ENCODE results near the gene FRRS1.
A peak's percentile ranks its signal among the peaks of the same experiment; 100 is the strongest.

GRCh38 chr1:99751877-99752504 is 14.4 kb downstream of the FRRS1 start:
- TF ChIP-seq NKRF (conservative IDR thresholded peaks at IDR 0.05) = no peak
- peak; percentile 46 for TF ChIP-seq IKZF1 (conservative IDR thresholded peaks at IDR 0.05)
- TF ChIP-seq, protein P1, sequence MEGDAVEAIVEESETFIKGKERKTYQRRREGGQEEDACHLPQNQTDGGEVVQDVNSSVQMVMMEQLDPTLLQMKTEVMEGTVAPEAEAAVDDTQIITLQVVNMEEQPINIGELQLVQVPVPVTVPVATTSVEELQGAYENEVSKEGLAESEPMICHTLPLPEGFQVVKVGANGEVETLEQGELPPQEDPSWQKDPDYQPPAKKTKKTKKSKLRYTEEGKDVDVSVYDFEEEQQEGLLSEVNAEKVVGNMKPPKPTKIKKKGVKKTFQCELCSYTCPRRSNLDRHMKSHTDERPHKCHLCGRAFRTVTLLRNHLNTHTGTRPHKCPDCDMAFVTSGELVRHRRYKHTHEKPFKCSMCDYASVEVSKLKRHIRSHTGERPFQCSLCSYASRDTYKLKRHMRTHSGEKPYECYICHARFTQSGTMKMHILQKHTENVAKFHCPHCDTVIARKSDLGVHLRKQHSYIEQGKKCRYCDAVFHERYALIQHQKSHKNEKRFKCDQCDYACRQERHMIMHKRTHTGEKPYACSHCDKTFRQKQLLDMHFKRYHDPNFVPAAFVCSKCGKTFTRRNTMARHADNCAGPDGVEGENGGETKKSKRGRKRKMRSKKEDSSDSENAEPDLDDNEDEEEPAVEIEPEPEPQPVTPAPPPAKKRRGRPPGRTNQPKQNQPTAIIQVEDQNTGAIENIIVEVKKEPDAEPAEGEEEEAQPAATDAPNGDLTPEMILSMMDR (IDR thresholded peaks at IDR 0.05 in 2 of 3, conservative IDR thresholded peaks at IDR 0.05 in 1 of 3; ENCODE audit: control insufficient read depth in 2 of 3, extremely low read depth in 1 of 3, insufficient read depth in 1 of 3, low read depth in 3 of 3, low read length in 3 of 3) = no peak
- TF ChIP-seq RBBP5 (conservative IDR thresholded peaks at IDR 0.05) = no peak
- no peak for TF ChIP-seq EZH2 (IDR thresholded peaks at IDR 0.05; ENCODE audit: borderline replicate concordance, control insufficient read depth, low read depth, low read length)
- TF ChIP-seq ZNF207 (IDR thresholded peaks at IDR 0.05; ENCODE audit: borderline replicate concordance) = no peak
- TF ChIP-seq, protein P2, sequence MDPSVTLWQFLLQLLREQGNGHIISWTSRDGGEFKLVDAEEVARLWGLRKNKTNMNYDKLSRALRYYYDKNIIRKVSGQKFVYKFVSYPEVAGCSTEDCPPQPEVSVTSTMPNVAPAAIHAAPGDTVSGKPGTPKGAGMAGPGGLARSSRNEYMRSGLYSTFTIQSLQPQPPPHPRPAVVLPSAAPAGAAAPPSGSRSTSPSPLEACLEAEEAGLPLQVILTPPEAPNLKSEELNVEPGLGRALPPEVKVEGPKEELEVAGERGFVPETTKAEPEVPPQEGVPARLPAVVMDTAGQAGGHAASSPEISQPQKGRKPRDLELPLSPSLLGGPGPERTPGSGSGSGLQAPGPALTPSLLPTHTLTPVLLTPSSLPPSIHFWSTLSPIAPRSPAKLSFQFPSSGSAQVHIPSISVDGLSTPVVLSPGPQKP (IDR thresholded peaks at IDR 0.05; ENCODE audit: low read depth, low read length) = no peak
- TF ChIP-seq FOXK2 (IDR thresholded peaks at IDR 0.05) = no peak
